ENCODE results near the gene POLE4. TPM values are rescaled to one million over a fixed set of nuclear protein-coding genes. Genes with fewer than 3 reads are reported as not detected.

Gene POLE4
- total and polyA plus RNA-seq, 9 of the 15 experiments (the other 6 are each of a cell fraction or from before 2014, with no cell fraction given) = 25.7 to 73.7 (median 57.3) TPM

DNA sequence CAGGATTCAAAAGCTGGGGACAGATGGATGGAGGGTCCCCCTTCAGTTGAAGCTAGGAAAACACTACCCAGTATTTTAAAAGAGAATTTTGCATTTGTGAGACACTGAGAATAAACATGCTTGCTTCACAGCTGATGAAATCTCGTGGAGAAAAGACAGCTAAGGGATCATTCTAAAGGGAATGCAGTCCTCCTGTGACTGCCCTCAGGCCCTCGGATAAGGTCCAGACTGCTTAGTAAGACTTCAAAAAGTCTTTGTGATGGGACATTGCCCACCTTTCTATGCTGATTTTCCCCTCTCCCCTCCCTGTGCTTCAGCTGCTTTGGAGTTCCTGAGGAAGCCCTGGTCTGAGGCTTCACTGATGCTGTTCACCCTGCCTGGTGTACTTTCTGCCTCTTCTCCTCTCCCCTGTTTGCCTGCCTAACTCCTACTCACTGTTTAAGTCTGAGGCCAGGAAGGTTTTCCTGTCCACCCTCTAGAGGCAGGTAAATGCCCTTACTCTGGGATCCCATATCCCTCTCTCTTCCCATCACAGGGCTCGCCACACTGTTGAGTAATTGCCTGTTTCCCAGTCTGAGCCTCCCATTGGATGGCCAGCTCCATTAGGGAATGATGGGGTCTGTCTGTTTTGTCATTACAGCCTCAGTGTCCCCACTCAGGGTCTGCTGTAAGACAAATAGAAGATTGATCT is 26.6 kb downstream of the POLE4 start:
- in situ Hi-C loops (cut with MboI) (no loop called here), intact Hi-C loops (cut with micrococcal nuclease) (no loop called here)
- no peak overlapping the region for H3K9ac ChIP-seq (ENCODE audit: insufficient read depth in 1 of 2, low read depth in 2 of 2, low read length in 2 of 2)
- DNase-seq (ENCODE audit: extremely low read depth in 1 of 4, low spot score in 3 of 4) (no peak), ATAC-seq (no peak), FAIRE-seq (no peak)
- no peaks in the 10 kb centered on the region for H3K9me3 ChIP-seq (replicated peaks; ENCODE audit: control insufficient read depth, insufficient read depth, low read depth, low read length)
- H3K4me2 ChIP-seq (ENCODE audit: insufficient read depth, low read length) = no peak overlapping the region
- peaks cover 0 to 4% of the 10 kb centered on the region in 2 experiments; a peak in 1 of 5 replicates for H3K27me3 ChIP-seq (ENCODE audit: control insufficient read depth in 2 of 2, insufficient read depth in 2 of 2, low read length in 2 of 2)
- H3K4me3 ChIP-seq = no peak overlapping the region
- CTCF ChIA-PET (ENCODE audit: low intra/inter-chr PET ratio) = no interaction called here
- H3K4me1 ChIP-seq (replicated peaks in 1 of 2; ENCODE audit: control insufficient read depth in 2 of 2, insufficient read depth in 2 of 2, low read length in 2 of 2) = no peaks in the 10 kb centered on the region
- H3K79me2 ChIP-seq (ENCODE audit: control insufficient read depth, insufficient read depth, low read length) = no peaks in the 10 kb centered on the region
- no peaks in the 10 kb centered on the region for H4K20me1 ChIP-seq (replicated peaks; ENCODE audit: control insufficient read depth, insufficient read depth, low read length)
- H3K27ac ChIP-seq (ENCODE audit: extremely low read depth, low read depth, low read length) = no peak overlapping the region
- H3K9me1 ChIP-seq (ENCODE audit: control insufficient read depth, insufficient read depth, low read length) = no peaks in the 10 kb centered on the region
- POLR2A ChIA-PET = no interaction called here
- BruUV-seq (replicated peaks) = no TSS peak
- no peaks in the 10 kb centered on the region for H3K36me3 ChIP-seq (ENCODE audit: control insufficient read depth, insufficient read depth, low read length)
- WGBS (ENCODE audit: insufficient coverage, low coverage, missing lambda C conversion rate) = 7% methylated on average over 3 of the region's 3 CpGs
- no peak overlapping the region for H2AFZ ChIP-seq (ENCODE audit: low read depth, low read length)
- TF ChIP-seq, protein P1, sequence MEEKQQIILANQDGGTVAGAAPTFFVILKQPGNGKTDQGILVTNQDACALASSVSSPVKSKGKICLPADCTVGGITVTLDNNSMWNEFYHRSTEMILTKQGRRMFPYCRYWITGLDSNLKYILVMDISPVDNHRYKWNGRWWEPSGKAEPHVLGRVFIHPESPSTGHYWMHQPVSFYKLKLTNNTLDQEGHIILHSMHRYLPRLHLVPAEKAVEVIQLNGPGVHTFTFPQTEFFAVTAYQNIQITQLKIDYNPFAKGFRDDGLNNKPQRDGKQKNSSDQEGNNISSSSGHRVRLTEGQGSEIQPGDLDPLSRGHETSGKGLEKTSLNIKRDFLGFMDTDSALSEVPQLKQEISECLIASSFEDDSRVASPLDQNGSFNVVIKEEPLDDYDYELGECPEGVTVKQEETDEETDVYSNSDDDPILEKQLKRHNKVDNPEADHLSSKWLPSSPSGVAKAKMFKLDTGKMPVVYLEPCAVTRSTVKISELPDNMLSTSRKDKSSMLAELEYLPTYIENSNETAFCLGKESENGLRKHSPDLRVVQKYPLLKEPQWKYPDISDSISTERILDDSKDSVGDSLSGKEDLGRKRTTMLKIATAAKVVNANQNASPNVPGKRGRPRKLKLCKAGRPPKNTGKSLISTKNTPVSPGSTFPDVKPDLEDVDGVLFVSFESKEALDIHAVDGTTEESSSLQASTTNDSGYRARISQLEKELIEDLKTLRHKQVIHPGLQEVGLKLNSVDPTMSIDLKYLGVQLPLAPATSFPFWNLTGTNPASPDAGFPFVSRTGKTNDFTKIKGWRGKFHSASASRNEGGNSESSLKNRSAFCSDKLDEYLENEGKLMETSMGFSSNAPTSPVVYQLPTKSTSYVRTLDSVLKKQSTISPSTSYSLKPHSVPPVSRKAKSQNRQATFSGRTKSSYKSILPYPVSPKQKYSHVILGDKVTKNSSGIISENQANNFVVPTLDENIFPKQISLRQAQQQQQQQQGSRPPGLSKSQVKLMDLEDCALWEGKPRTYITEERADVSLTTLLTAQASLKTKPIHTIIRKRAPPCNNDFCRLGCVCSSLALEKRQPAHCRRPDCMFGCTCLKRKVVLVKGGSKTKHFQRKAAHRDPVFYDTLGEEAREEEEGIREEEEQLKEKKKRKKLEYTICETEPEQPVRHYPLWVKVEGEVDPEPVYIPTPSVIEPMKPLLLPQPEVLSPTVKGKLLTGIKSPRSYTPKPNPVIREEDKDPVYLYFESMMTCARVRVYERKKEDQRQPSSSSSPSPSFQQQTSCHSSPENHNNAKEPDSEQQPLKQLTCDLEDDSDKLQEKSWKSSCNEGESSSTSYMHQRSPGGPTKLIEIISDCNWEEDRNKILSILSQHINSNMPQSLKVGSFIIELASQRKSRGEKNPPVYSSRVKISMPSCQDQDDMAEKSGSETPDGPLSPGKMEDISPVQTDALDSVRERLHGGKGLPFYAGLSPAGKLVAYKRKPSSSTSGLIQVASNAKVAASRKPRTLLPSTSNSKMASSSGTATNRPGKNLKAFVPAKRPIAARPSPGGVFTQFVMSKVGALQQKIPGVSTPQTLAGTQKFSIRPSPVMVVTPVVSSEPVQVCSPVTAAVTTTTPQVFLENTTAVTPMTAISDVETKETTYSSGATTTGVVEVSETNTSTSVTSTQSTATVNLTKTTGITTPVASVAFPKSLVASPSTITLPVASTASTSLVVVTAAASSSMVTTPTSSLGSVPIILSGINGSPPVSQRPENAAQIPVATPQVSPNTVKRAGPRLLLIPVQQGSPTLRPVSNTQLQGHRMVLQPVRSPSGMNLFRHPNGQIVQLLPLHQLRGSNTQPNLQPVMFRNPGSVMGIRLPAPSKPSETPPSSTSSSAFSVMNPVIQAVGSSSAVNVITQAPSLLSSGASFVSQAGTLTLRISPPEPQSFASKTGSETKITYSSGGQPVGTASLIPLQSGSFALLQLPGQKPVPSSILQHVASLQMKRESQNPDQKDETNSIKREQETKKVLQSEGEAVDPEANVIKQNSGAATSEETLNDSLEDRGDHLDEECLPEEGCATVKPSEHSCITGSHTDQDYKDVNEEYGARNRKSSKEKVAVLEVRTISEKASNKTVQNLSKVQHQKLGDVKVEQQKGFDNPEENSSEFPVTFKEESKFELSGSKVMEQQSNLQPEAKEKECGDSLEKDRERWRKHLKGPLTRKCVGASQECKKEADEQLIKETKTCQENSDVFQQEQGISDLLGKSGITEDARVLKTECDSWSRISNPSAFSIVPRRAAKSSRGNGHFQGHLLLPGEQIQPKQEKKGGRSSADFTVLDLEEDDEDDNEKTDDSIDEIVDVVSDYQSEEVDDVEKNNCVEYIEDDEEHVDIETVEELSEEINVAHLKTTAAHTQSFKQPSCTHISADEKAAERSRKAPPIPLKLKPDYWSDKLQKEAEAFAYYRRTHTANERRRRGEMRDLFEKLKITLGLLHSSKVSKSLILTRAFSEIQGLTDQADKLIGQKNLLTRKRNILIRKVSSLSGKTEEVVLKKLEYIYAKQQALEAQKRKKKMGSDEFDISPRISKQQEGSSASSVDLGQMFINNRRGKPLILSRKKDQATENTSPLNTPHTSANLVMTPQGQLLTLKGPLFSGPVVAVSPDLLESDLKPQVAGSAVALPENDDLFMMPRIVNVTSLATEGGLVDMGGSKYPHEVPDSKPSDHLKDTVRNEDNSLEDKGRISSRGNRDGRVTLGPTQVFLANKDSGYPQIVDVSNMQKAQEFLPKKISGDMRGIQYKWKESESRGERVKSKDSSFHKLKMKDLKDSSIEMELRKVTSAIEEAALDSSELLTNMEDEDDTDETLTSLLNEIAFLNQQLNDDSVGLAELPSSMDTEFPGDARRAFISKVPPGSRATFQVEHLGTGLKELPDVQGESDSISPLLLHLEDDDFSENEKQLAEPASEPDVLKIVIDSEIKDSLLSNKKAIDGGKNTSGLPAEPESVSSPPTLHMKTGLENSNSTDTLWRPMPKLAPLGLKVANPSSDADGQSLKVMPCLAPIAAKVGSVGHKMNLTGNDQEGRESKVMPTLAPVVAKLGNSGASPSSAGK (IDR thresholded peaks at IDR 0.05) = no peak
- TF ChIP-seq CHD2 (IDR thresholded peaks at IDR 0.05; ENCODE audit: low read depth, low read length) (no peak), ZNF76 (CRISPR knock-in tag; IDR thresholded peaks at IDR 0.05; ENCODE audit: borderline replicate concordance) (no peak), ZBTB5 (IDR thresholded peaks at IDR 0.05) (no peak), SAP30 (IDR thresholded peaks at IDR 0.05; ENCODE audit: borderline replicate concordance, insufficient read depth, low read depth, low read length, poor library complexity, severe bottlenecking) (no peak), ZNF263 (CRISPR knock-in tag; IDR thresholded peaks at IDR 0.05; ENCODE audit: borderline replicate concordance) (no peak), STAT5A (IDR thresholded peaks at IDR 0.05; ENCODE audit: borderline replicate concordance, low read length) (no peak)

Measured in K562 (cell line).